MM.1S (cell line): ENCODE measurements around the gene SLCO1A2.

ENCODE experiments used
- EZH2 ChIP-seq: fragments of 300-600 bp; sonication (generic); optimal IDR thresholded peaks from 2 replicates; pipeline ENCODE3; 2017; ENCODE audit warnings: low read depth, mild to moderate bottlenecking, antibody characterized with exemption, low read length, mixed read lengths
- EZH2phosphoT487 ChIP-seq: fragments of 300-600 bp; sonication (generic); IDR thresholded peaks from 2 replicates; pipeline ENCODE4 v1.6.1; 2018; ENCODE audit warnings: antibody characterized with exemption, low read length
- TF ChIP-seq, protein P1 (sequence below): fragments of 300-600 bp; sonication (generic); IDR thresholded peaks from 2 replicates; pipeline ENCODE4 v1.5.1; 2016; ENCODE audit warnings: antibody characterized with exemption, low read length, mixed read lengths

DNA sequence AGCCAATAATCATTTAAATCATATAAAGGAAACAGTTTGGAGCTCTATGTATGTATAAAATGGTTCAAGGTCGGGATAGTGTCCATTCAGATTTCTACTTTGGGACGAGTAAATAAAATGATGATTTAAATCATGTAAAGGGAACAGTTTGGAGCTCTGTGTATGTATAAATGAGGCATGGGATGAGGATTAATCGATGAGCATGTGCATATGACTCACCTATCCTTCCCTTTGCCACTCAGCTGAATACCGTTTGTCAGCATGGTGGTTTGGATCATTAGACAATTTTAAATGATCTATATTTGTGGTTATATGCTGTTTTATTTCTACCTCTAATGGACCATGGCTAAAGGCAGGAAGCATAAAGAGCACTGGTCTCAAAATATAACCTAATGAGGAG, 7.1 kb upstream of the SLCO1A2 start:
- TF ChIP-seq, protein P1, sequence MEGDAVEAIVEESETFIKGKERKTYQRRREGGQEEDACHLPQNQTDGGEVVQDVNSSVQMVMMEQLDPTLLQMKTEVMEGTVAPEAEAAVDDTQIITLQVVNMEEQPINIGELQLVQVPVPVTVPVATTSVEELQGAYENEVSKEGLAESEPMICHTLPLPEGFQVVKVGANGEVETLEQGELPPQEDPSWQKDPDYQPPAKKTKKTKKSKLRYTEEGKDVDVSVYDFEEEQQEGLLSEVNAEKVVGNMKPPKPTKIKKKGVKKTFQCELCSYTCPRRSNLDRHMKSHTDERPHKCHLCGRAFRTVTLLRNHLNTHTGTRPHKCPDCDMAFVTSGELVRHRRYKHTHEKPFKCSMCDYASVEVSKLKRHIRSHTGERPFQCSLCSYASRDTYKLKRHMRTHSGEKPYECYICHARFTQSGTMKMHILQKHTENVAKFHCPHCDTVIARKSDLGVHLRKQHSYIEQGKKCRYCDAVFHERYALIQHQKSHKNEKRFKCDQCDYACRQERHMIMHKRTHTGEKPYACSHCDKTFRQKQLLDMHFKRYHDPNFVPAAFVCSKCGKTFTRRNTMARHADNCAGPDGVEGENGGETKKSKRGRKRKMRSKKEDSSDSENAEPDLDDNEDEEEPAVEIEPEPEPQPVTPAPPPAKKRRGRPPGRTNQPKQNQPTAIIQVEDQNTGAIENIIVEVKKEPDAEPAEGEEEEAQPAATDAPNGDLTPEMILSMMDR: no peak
- TF ChIP-seq EZH2: no peak
- no peak for TF ChIP-seq EZH2phosphoT487
